Adrenal gland (tissue), 12 donors: ENCODE measurements around the gene SERPIND1. TPM values are rescaled to one million over a fixed set of nuclear protein-coding genes. Genes with fewer than 3 reads are reported as not detected.

Source experiments
- DNase-seq, 7 donors: peaks; one replicate each; pipeline ENCODE4 v3.0.0-alpha.2; 2019 to 2020
- H3K27ac ChIP-seq, 5 donors: fragments of 200-600 bp; sonication (generic) in 4 of 5; 1 replicate in 3 of 5; 2 replicates in 2 of 5; pipeline versions ENCODE4 v1.5.1 to v1.8.0; 2016 to 2020; ENCODE audit warnings: mild to moderate bottlenecking in 1 of 5
- H3K27me3 ChIP-seq: fragments of 200-600 bp; 2 replicates; pipeline ENCODE4 v1.8.0; 2021
- H3K36me3 ChIP-seq, 2 donors: fragments of 200-600 bp; replicated peaks in 1 of 2; 1 replicate in 1 of 2; 2 replicates in 1 of 2; pipeline versions ENCODE4 v1.5.1 to v1.8.0; 2018 to 2022
- H3K4me1 ChIP-seq, 2 donors: fragments of 200-600 bp; replicated peaks in 1 of 2; 1 replicate in 1 of 2; 2 replicates in 1 of 2; pipeline versions ENCODE4 v1.5.1 to v1.8.0; 2018 to 2021
- H3K4me3 ChIP-seq, 4 donors: fragments of 200-600 bp; sonication (generic) in 3 of 4; one replicate each; pipeline ENCODE4 v1.5.1; 2016 to 2018
- H3K9me3 ChIP-seq, 3 donors: fragments of 200-600 bp; sonication (generic) in 1 of 3; replicated peaks in 1 of 3; 1 replicate in 2 of 3; 2 replicates in 1 of 3; pipeline versions ENCODE4 v1.5.1 to v1.8.0; 2016 to 2021
- POLR2A ChIP-seq, 2 donors: fragments of 450-650 bp; IDR thresholded peaks; one replicate each; pipeline ENCODE4 v1.6.1; 2017; ENCODE audit warnings: antibody characterized with exemption in 2 of 2, mild to moderate bottlenecking in 2 of 2, moderate library complexity in 1 of 2
- WGBS, 4 donors: extraction: QIAGEN DNeasy Blood & Tissue Kit in 2 of 4; methylation state at CpG; one replicate each; pipeline versions ENCODE4 v1.1.5 to v1.1.7; 2013 to 2017; 5-methylcytosine and 5-hydroxymethylcytosine counted together
- intact Hi-C, 2 donors: fragments of 100-400 bp; cut with DNase I; formaldehyde crosslinking; loops; one replicate each; pipeline versions ENCODE4 v1.14.1 to v1.15.0; 2022 to 2023
- polyA plus RNA-seq, 3 donors: library from polyadenylated mRNA; stranded (reverse); fragments of 200-250 nt in 2 of 3; fragments of 350-450 nt in 1 of 3; fragmentation: Illumina TruSeq in 1 of 3; extraction: RNeasy Lipid Tissue Mini Kit (QIAGEN cat#74804) in 1 of 3; gene quantifications; one replicate each; pipeline ENCODE4 v1.2.3, GENCODE V29; 2013 to 2014
- total RNA-seq, 9 donors: library from RNA; depleted of rRNA in 4 of 9; stranded (reverse); fragments of >200 nt in 4 of 9; fragments of 120-200 nt in 1 of 9; fragmentation: NEBNext Ultra II Directional in 1 of 9; extraction: Animal tissue kit (Norgen Biotek cat#: 25700) in 1 of 9; gene quantifications; one replicate each; pipeline versions ENCODE4 v1.1.0 to v1.2.4, GENCODE V29; 2013 to 2023
- TF ChIP-seq, protein P1 (sequence below), 6 experiments: fragments of 450-650 bp in 4 of 6; fragments of 200-600 bp in 2 of 6; sonication (generic) in 1 of 6; IDR thresholded peaks; 1 replicate in 5 of 6; 2 replicates in 1 of 6; pipeline versions ENCODE4 v1.5.1 to v1.8.0; 2016 to 2021; ENCODE audit warnings: antibody characterized with exemption in 6 of 6, mild to moderate bottlenecking in 2 of 6, moderate library complexity in 1 of 6
- donor health status: healthy with polysubstance abuse.
- donor health status: Bipolar disorder and iron deficiency.
- donor health status: DM: yes; HTN: yes; CAD: no.
- donor health status: DM: no; HTN: no; CAD: no.
- donor health status: DM: no; HTN: no; CAD: no.
- donor health status: DM: yes; HTN: yes; CAD: no.

The SERPIND1 gene
- total and polyA plus RNA-seq, 12 donors: 0.10 to 1.0 (median 0.17) TPM; not detected in 2

DNA sequence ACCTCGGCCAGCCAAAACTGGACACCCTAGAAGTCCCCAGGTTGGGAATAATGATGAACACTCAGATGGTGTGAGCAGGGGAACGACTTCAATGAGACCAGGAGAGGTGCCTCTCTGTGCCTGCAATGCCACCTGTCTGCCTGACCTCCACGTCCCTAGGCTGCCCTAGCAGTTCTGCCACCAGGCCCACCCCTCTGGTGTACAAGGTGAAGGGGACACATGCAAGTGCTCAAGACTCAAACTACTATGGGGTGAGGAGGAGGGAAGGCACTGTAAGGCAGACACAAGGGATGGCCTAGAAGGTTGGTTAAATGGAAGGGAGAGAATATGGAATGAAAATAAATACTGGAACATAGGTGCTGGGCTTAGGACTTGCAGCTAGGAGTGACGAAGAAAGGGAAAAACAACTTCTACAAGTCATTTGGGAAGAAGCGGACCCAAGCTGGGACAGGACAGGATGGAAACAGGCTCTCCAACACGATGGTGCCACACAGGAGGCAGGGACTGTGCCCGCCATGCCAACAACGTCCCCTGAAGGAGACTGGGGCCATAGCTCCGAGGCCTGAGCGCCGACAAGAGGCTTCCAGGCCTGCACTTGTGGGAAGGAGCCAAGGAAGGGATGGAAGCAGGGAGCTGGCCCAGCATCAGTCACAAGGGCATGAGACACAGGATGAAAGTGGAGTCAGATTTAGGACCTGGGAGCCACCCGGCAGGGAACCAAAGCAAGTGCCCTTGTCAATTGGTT lies 18.5 kb downstream of the SERPIND1 start:
- DNase-seq: no peak

DNA sequence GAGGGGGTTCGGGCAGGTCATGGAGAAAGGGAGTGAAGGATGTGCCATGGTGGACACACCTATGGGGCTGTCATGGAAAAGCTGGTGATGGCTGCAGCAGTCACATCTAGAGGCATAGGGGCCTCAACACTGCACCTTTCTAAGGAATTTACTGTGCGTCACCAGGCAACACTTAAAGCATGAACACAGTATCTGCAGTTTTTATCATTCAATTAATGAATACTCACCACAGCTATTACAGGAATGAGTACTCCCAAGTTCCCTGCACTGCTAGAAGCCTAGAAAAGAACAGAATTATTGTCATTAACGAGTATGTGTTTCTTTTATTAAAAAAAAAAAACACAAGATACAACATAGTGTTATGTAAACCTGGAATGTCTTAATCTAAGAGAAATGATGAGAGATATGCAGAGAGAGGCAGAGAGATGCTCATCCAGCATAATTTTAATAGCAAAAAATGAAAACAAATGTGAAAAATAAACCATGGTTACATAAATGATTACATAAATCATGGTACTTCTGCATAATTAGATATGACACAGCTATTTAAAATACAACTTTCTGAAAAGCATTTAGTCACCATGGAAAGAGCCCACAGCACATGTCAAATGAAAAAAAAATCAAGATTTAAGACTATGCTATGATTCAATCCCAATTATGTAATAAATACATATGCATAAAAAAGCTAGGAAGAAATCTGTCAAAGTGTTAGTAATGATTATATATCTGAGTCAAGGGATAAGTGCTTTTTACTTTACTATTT lies 19.2 kb downstream of the SERPIND1 start:
- Histone ChIP-seq H3K4me1 (peaks cover 7 to 14% of the 10 kb centered on the region in 2 donors), H3K27me3 (no peaks in the 10 kb centered on the region), H3K9me3 (no peaks in the 10 kb centered on the region), H3K4me3 (no peak overlapping the region), H3K36me3 (peaks cover 0 to 57% of the 10 kb centered on the region in 2 donors), H3K27ac (peak overlapping the region in 1 of 5 donors; percentile 24)
- no peak for DNase-seq
- 68 to 81% (median 75%) methylated on average over 3 of the region's 3 CpGs for WGBS, 4 donors
- no peak for TF ChIP-seq POLR2A (IDR thresholded peaks at IDR 0.05)
- TF ChIP-seq, protein P1, sequence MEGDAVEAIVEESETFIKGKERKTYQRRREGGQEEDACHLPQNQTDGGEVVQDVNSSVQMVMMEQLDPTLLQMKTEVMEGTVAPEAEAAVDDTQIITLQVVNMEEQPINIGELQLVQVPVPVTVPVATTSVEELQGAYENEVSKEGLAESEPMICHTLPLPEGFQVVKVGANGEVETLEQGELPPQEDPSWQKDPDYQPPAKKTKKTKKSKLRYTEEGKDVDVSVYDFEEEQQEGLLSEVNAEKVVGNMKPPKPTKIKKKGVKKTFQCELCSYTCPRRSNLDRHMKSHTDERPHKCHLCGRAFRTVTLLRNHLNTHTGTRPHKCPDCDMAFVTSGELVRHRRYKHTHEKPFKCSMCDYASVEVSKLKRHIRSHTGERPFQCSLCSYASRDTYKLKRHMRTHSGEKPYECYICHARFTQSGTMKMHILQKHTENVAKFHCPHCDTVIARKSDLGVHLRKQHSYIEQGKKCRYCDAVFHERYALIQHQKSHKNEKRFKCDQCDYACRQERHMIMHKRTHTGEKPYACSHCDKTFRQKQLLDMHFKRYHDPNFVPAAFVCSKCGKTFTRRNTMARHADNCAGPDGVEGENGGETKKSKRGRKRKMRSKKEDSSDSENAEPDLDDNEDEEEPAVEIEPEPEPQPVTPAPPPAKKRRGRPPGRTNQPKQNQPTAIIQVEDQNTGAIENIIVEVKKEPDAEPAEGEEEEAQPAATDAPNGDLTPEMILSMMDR (IDR thresholded peaks at IDR 0.05): no peak
- intact Hi-C loops: no loop called here

More for the DNA sequence above, 18.5 kb downstream of the SERPIND1 start:
- Histone ChIP-seq H3K4me3 (no peak overlapping the region), H3K4me1 (peaks cover 7 to 14% of the 10 kb centered on the region in 2 donors), H3K9me3 (no peaks in the 10 kb centered on the region), H3K27me3 (no peaks in the 10 kb centered on the region), H3K27ac (no peak overlapping the region), H3K36me3 (peaks cover 0 to 57% of the 10 kb centered on the region in 2 donors)
- TF ChIP-seq, protein P1 (IDR thresholded peaks at IDR 0.05): no peak
- no peak for TF ChIP-seq POLR2A (IDR thresholded peaks at IDR 0.05)
- 91 to 97% (median 96%) methylated on average over 12 of the region's 12 CpGs for WGBS, 4 donors
- intact Hi-C loops: no loop called here

DNA sequence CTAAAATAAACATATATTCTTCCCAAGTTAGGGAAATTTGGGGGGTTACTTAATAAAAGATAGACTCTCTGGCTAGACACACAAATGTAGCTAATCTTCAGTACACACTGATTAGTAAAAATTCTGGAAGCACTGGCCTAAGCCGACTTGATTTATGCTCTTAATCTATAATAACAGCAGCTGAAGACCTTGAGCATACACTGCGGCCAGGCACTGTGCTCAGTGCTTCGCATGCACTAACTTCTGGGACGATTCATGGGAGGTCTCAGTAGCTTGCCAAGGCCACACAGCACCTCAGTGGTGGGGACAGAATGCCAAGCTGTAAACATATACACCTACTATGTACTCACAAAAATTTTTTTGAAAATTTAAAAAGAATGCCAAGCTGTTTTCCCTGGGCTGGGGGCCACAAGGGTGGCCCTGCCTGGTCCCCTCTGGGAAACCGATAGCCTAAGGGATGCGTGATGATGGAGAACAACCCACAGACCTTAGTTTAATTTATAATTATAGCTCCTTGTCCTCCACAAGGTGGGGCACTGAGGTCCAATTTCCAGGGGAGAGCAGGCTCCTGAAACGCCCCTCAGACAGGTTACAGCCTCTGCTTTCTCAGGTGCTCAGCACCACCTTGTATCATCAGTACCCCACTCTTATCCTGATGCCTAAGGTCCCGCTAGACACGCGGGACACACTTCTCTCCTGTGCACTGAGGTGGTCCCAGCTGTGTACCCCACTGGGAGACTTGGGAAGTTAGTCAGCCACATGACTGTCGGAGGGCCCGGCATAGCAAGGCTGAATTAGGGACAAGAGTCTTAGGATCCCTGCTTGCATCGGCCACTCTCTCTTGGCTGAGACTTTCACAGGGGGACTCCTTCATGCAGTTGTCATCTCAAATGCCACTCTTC lies 20.1 kb downstream of the SERPIND1 start:
- peak overlapping the region in 3 of 5 donors; percentile 22 to 32 (median 24) for H3K27ac ChIP-seq
- intact Hi-C loops: no loop called here
- peaks cover 7 to 14% of the 10 kb centered on the region in 2 donors for H3K4me1 ChIP-seq
- H3K9me3 ChIP-seq: no peaks in the 10 kb centered on the region
- no peak overlapping the region for H3K4me3 ChIP-seq
- TF ChIP-seq POLR2A (IDR thresholded peaks at IDR 0.05): no peak
- TF ChIP-seq, protein P1 (IDR thresholded peaks at IDR 0.05): no peak
- peaks cover 0 to 61% of the 10 kb centered on the region in 2 donors for H3K36me3 ChIP-seq
- no peaks in the 10 kb centered on the region for H3K27me3 ChIP-seq
- WGBS, 4 donors: 67 to 73% (median 70%) methylated on average over 13 of the region's 13 CpGs
- DNase-seq: peak in 4 of 7 donors; percentile 43 to 56 (median 46)
